Panc1 (cell line): ENCODE results near the gene FOXN1. TPM values are rescaled to one million over a fixed set of nuclear protein-coding genes. Genes with fewer than 3 reads are reported as not detected.

ENCODE experiments used
- ATAC-seq: fragments of 200-7000 bp; cut with Tn5 transposase; 2 replicates; pipeline ENCODE4 v1.9.1; 2020; ENCODE audit warnings: mild to moderate bottlenecking, moderate library complexity
- BruUV-seq: library from RNA; stranded (reverse); fragments of 400-500 nt; replicated peaks from 2 replicates; lab custom pipeline; 2021; lab: Mats Ljungman, UMichigan
- CTCF ChIA-PET: fragments of 300-600 bp; sonication (Branson Sonifier 250); formaldehyde crosslinking; loops from one replicate; lab custom pipeline; 2022; ENCODE audit warnings: antibody characterized with exemption; lab: Charles Lee
- POLR2A ChIA-PET: fragments of 300-600 bp; sonication (Branson Sonifier 250); formaldehyde crosslinking; loops from one replicate; lab custom pipeline; 2022; ENCODE audit warnings: antibody characterized with exemption; lab: Charles Lee
- DNase-seq: peaks from one replicate; pipeline ENCODE4 v3.0.0-alpha.2; 2010; ENCODE audit warnings: low read depth, low spot score
- H3K27ac ChIP-seq: 2 replicates; pipeline ENCODE4 v1.5.1; 2011; ENCODE audit warnings: mild to moderate bottlenecking, low read length, inconsistent platforms
- H3K27me3 ChIP-seq: fragments of 200-500 bp; sonication (Bioruptor generic); 2 replicates; pipeline ENCODE4 v1.6.0; 2014; ENCODE audit warnings: low read length, inconsistent platforms; ENCODE audit not compliant: control insufficient read depth, insufficient read depth
- H3K36me3 ChIP-seq: fragments of 200-500 bp; sonication (Bioruptor generic); 2 replicates; pipeline ENCODE4 v1.5.1; 2014; ENCODE audit warnings: inconsistent platforms, mild to moderate bottlenecking, low read length, moderate library complexity; ENCODE audit not compliant: control insufficient read depth, insufficient read depth
- H3K4me1 ChIP-seq: 2 replicates; pipeline ENCODE4 v1.5.1; 2011; ENCODE audit warnings: inconsistent platforms, mild to moderate bottlenecking, low read length, moderate library complexity; ENCODE audit not compliant: control insufficient read depth, insufficient read depth
- H3K4me3 ChIP-seq, 2 experiments: 2 replicates each; pipeline ENCODE4 v1.5.1; 2011 to 2012; ENCODE audit warnings: low read depth in 2 of 2, low read length in 2 of 2, mild to moderate bottlenecking in 2 of 2, inconsistent platforms in 1 of 2, moderate library complexity in 1 of 2
- H3K9me3 ChIP-seq: fragments of 200-500 bp; sonication (Bioruptor generic); 2 replicates; pipeline ENCODE4 v1.5.1; 2014; ENCODE audit warnings: low read depth, mild to moderate bottlenecking, inconsistent platforms, low read length, moderate library complexity; ENCODE audit not compliant: control insufficient read depth, insufficient read depth
- CTCF ChIP-seq: fragments of 450-650 bp; IDR thresholded peaks from 2 replicates; pipeline ENCODE4 v1.5.1; 2017; ENCODE audit warnings: mild to moderate bottlenecking
- POLR2AphosphoS5 ChIP-seq: IDR thresholded peaks from 2 replicates; pipeline ENCODE4 v1.6.1; 2012; ENCODE audit warnings: mild to moderate bottlenecking, low read depth, low read length, moderate library complexity
- REST ChIP-seq, 2 experiments: IDR thresholded peaks; 2 replicates each; pipeline ENCODE4 v1.6.1; 2011 to 2012; ENCODE audit warnings: low read depth in 2 of 2, control low read depth in 1 of 2, low read length in 1 of 2, mild to moderate bottlenecking in 1 of 2, moderate library complexity in 1 of 2; ENCODE audit not compliant: insufficient read depth in 1 of 2
- SIN3A ChIP-seq: IDR thresholded peaks from 2 replicates; pipeline ENCODE4 v1.6.1; 2012; ENCODE audit warnings: low read depth, mild to moderate bottlenecking, low read length, moderate library complexity, borderline replicate concordance; ENCODE audit not compliant: insufficient read depth
- TCF7L2 ChIP-seq: IDR thresholded peaks from 2 replicates; pipeline ENCODE4 v1.6.1; 2011; ENCODE audit warnings: mild to moderate bottlenecking, low read depth, low read length, inconsistent platforms
- in situ Hi-C: cut with HindIII; loops from 2 replicates; pipeline ENCODE4 v1.10.0; 2016; ENCODE audit warnings: low sequenced_read_pairs, low pct_unique_long_range_greater_than_20kb
- intact Hi-C: fragments of 100-400 bp; cut with micrococcal nuclease; formaldehyde crosslinking; loops from one replicate; pipeline ENCODE4 v1.10.0; 2022; ENCODE audit not compliant: unreplicated experiment
- total RNA-seq: library from RNA; stranded (reverse); gene quantifications from one replicate; pipeline ENCODE4 v1.2.1, GENCODE V29; 2021; ENCODE audit not compliant: unreplicated experiment

The FOXN1 gene
- total RNA-seq, 1 experiment from 2014 or later: not detected

- POLR2A ChIA-PET: no interaction called here
- Histone ChIP-seq H3K36me3 (no peaks in the 10 kb centered on the region), H3K9me3 (no peaks in the 10 kb centered on the region), H3K27ac (no peak overlapping the region), H3K4me3 (no peak overlapping the region), H3K27me3 (no peaks in the 10 kb centered on the region; the same call in 1 of the 2 replicates), H3K4me1 (no peaks in the 10 kb centered on the region)
- in situ Hi-C loops: no loop called here
- DNase-seq (no peak), ATAC-seq (no peak)
- CTCF ChIA-PET: no interaction called here
- no TSS peak for BruUV-seq
- TF ChIP-seq REST (IDR thresholded peaks at IDR 0.05; ENCODE audit: insufficient read depth in 1 of 2, low read depth in 2 of 2, low read length in 1 of 2): no peak
- no peak for TF ChIP-seq CTCF
- no peak for TF ChIP-seq TCF7L2
- TF ChIP-seq SIN3A: no peak
- no peak for TF ChIP-seq POLR2AphosphoS5
- intact Hi-C loops: no loop called here
Observed at GRCh38 chr17:28528327-28529012, 22.3 kb downstream of the FOXN1 start.

- Histone ChIP-seq H3K27ac (no peak overlapping the region), H3K27me3 (no peaks in the 10 kb centered on the region; the same call in 1 of the 2 replicates), H3K9me3 (no peaks in the 10 kb centered on the region), H3K36me3 (no peaks in the 10 kb centered on the region), H3K4me1 (no peaks in the 10 kb centered on the region), H3K4me3 (no peak overlapping the region)
- ATAC-seq: no peak
- POLR2A ChIA-PET: no interaction called here
- in situ Hi-C loops (no loop called here), intact Hi-C loops (no loop called here)
- CTCF ChIA-PET: no interaction called here
- no TSS peak for BruUV-seq
- DNase-seq: no peak
- TF ChIP-seq SIN3A (no peak), REST (IDR thresholded peaks at IDR 0.05; ENCODE audit: insufficient read depth in 1 of 2, low read depth in 2 of 2, low read length in 1 of 2) (no peak), POLR2AphosphoS5 (no peak), CTCF (no peak), TCF7L2 (no peak)
Observed at GRCh38 chr17:28529013-28529400, 22.9 kb downstream of the FOXN1 start.
